ENCODE results near the gene MYL10. TPM values are rescaled to one million over a fixed set of nuclear protein-coding genes. Genes with fewer than 3 reads are reported as not detected.

MYL10 gene
- total and polyA plus RNA-seq, 2 of the 8 experiments (the other 6 are each of a cell fraction or from before 2014, with no cell fraction given), result 0.18 TPM; not detected in 1

DNA sequence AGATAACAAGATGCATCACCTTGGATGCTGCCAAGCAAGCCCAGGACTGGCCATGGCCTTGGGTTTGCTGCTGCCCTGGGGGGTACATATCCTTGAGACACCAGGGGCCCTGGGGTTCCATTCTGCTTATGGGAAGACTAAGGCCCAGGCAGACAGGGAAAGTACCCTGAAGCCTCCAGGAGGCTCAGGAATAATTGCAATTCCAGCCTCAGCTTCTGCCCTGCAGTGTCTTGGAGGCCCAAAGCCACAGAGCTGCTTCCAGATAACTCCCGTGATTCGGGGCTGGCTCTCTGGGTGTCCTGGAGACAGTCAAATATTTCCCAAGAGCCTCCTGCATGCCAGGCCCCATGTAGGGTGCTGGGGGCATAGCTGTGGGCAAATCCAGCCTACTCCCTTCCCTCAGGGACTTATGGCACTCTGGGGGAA is 22.6 kb downstream of the MYL10 start:
- H3K23ac ChIP-seq (ENCODE audit: insufficient read length), result no peak overlapping the region
- no peaks in the 10 kb centered on the region for H3K36me3 ChIP-seq (ENCODE audit: control insufficient read depth in 2 of 4, insufficient read depth in 4 of 4, low read length in 3 of 4)
- no peak overlapping the region for H3K4me2 ChIP-seq (ENCODE audit: insufficient read depth in 1 of 2, low read depth in 2 of 2, low read length in 2 of 2)
- no peaks in the 10 kb centered on the region for H3K23me2 ChIP-seq (ENCODE audit: low read depth, low read length)
- H3K14ac ChIP-seq (ENCODE audit: insufficient read length), result no peak overlapping the region
- H4K8ac ChIP-seq (ENCODE audit: extremely low read depth, insufficient read depth, low read length), result no peak overlapping the region
- H3K4ac ChIP-seq (replicated peaks; ENCODE audit: insufficient read length, low read depth, low read length), result no peak overlapping the region
- H2BK120ac ChIP-seq (replicated peaks; ENCODE audit: low read depth, low read length), result no peak overlapping the region
- peaks cover 3 to 16% (median 9%) of the 10 kb centered on the region in 4 experiments for H3K4me1 ChIP-seq (replicated peaks in 1 of 4; ENCODE audit: control insufficient read depth in 3 of 4, insufficient read depth in 4 of 4, low read length in 3 of 4)
- WGBS, 2 experiments (ENCODE audit: extremely low coverage in 1 of 2, insufficient coverage in 1 of 2, insufficient read length in 1 of 2, insufficient replicate concordance in 2 of 2, low coverage in 1 of 2, low lambda C conversion rate in 2 of 2, missing lambda C conversion rate in 1 of 2), result 89% methylated on average over 2 of the region's 2 CpGs; no CpG with 5 or more reads in 1 of the 2 experiments
- FAIRE-seq, result no peak
- H3K56ac ChIP-seq (replicated peaks; ENCODE audit: insufficient read length, low read depth, low read length), result no peak overlapping the region
- H2BK5ac ChIP-seq (ENCODE audit: low read depth, low read length), result no peak overlapping the region
- ChIA-PET POLR2A (ENCODE audit: partially characterized antibody) (interaction anchor here (1.0 to 1.1 kb wide), 2 partner anchors 9 to 14 kb away, joined by 3 read pairs; no protein-coding TSS in a partner anchor), CTCF (ENCODE audit: partially characterized antibody) (interaction anchor here (1.0 to 5.5 kb wide), 7 partner anchors 8 to 101 kb away, joined by 3 to 50 read pairs (median 4); no protein-coding TSS in a partner anchor)
- H4K5ac ChIP-seq (ENCODE audit: insufficient read length, low read depth, low read length), result no peak overlapping the region
- 0 out of 2 replicates have a peak overlapping the region, but pooled peaks have one; percentile 98 for H2BK15ac ChIP-seq (ENCODE audit: low read length)
- no peaks in the 10 kb centered on the region for H3K79me1 ChIP-seq (ENCODE audit: low read depth, low read length)
- H3K18ac ChIP-seq (ENCODE audit: extremely low read depth, low read length), result no peak overlapping the region
- no peak overlapping the region for H2BK12ac ChIP-seq (ENCODE audit: low read depth, low read length)
- no peak overlapping the region for H3K9ac ChIP-seq (replicated peaks in 1 of 4; ENCODE audit: extremely low read depth in 1 of 4, low read depth in 3 of 4, low read length in 3 of 4)
- H2BK20ac ChIP-seq (ENCODE audit: low read length), result no peak overlapping the region
- no peak overlapping the region for H3K4me3 ChIP-seq (ENCODE audit: extremely low read depth in 1 of 4, insufficient read depth in 2 of 4, low read depth in 3 of 4, low read length in 4 of 4)
- H3K79me2 ChIP-seq (ENCODE audit: control insufficient read depth in 1 of 2, insufficient read depth in 2 of 2, low read length in 2 of 2), result no peaks in the 10 kb centered on the region
- no peak for TF ChIP-seq GTF2F1 (IDR thresholded peaks at IDR 0.05; ENCODE audit: borderline replicate concordance, low read depth, low read length)
- no peaks in the 10 kb centered on the region for H3K9me3 ChIP-seq (ENCODE audit: insufficient read depth in 2 of 2, low read depth in 1 of 2, low read length in 1 of 2)
- DNase-seq (ENCODE audit: low read depth in 1 of 2, low spot score in 2 of 2), result no peak
- H4K91ac ChIP-seq (replicated peaks; ENCODE audit: insufficient read length, low read length), result no peak overlapping the region
- no peaks in the 10 kb centered on the region for H3K27me3 ChIP-seq (replicated peaks in 1 of 4; ENCODE audit: control insufficient read depth in 3 of 4, extremely low read depth in 1 of 4, insufficient read depth in 3 of 4, low read length in 3 of 4)
- H2AK5ac ChIP-seq (ENCODE audit: low read depth, low read length), result no peak overlapping the region
- H2AFZ ChIP-seq (ENCODE audit: low read length), result no peak overlapping the region
- H4K20me1 ChIP-seq (replicated peaks in 1 of 2; ENCODE audit: control insufficient read depth in 1 of 2, insufficient read depth in 2 of 2, low read length in 2 of 2), result no peaks in the 10 kb centered on the region
- no peak overlapping the region for H3K27ac ChIP-seq (ENCODE audit: low read depth, low read length)
